K562 (cell line): ENCODE results near the gene ZNF410.

Source experiments
- ARID2 ChIP-seq: fragments of 450-650 bp; IDR thresholded peaks from 2 replicates; pipeline ENCODE4 v1.6.1; 2017; ENCODE audit warnings: antibody characterized with exemption, mild to moderate bottlenecking
- BHLHE40 ChIP-seq: IDR thresholded peaks from 2 replicates; pipeline ENCODE4 v1.6.1; 2011; ENCODE audit warnings: low read length, improper control_type of control experiment
- CBFA2T3 ChIP-seq: fragments of 450-650 bp; IDR thresholded peaks from 2 replicates; pipeline ENCODE4 v1.6.1; 2017
- E2F1 ChIP-seq: sonication (generic); formaldehyde crosslinking; IDR thresholded peaks from 2 replicates; pipeline ENCODE4 v1.8.1; 2023; ENCODE audit warnings: mild to moderate bottlenecking, missing genetic modification reagents, moderate library complexity
- KAT2B ChIP-seq: IDR thresholded peaks from one replicate; pipeline ENCODE4 v1.6.1; 2012; ENCODE audit warnings: low read depth, mild to moderate bottlenecking, control low read depth, inconsistent platforms, low read length, moderate library complexity
- MAFF ChIP-seq: IDR thresholded peaks from 2 replicates; pipeline ENCODE4 v1.6.1; 2012; ENCODE audit warnings: low read length, improper control_type of control experiment
- MYC ChIP-seq, 2 experiments: fragments of 250-450 bp in 1 of 2; sonication (Bioruptor Pico) in 1 of 2; IDR thresholded peaks; 2 replicates each; pipeline versions ENCODE4 v1.5.1 to v1.6.1; 2012 to 2021; ENCODE audit warnings: low read depth in 2 of 2, borderline replicate concordance in 1 of 2, improper control_type of control experiment in 1 of 2, low read length in 1 of 2, mild to moderate bottlenecking in 1 of 2, moderate library complexity in 1 of 2
- POLR2A ChIP-seq: fragments of 450-650 bp; conservative IDR thresholded peaks from 2 replicates; pipeline ENCODE4 v1.6.1; 2016
- WHSC1 ChIP-seq: IDR thresholded peaks from one replicate; pipeline ENCODE4 v1.6.1; 2012; ENCODE audit warnings: low read length, control low read depth, inconsistent platforms
- ZNF143 ChIP-seq: sonication (generic); formaldehyde crosslinking; IDR thresholded peaks from 2 replicates; pipeline ENCODE4 v1.9.0; 2022; ENCODE audit warnings: mild to moderate bottlenecking, missing genetic modification reagents

- no peak for TF ChIP-seq MYC (IDR thresholded peaks at IDR 0.05; ENCODE audit: low read depth, low read length)
- no peak for TF ChIP-seq MYC (CRISPR knock-in tag; IDR thresholded peaks at IDR 0.05; ENCODE audit: borderline replicate concordance, low read depth)
- no peak for TF ChIP-seq KAT2B
- TF ChIP-seq E2F1 (CRISPR knock-in tag): no peak
- no peak for TF ChIP-seq BHLHE40
- TF ChIP-seq POLR2A: no peak
- TF ChIP-seq ZNF143 (CRISPR knock-in tag): no peak
- TF ChIP-seq WHSC1: no peak
- no peak for TF ChIP-seq CBFA2T3
- no peak for TF ChIP-seq ARID2
- no peak for TF ChIP-seq MAFF
Observed at GRCh38 chr14:73953731-73954130, 67.1 kb downstream of the ZNF410 start.
